Measurements from ENCODE around the gene PPP1R11. TPM values are rescaled to one million over a fixed set of nuclear protein-coding genes. Genes with fewer than 3 reads are reported as not detected.
A peak's percentile ranks its signal among the peaks of the same experiment; 100 is the strongest.
"Not testable (repeated sequence)": the region's sequence is repeated elsewhere in the genome, so short reads cannot be mapped to it uniquely, and the experiment has no call there.

The PPP1R11 gene
- total and polyA plus RNA-seq, 5 donors from 2014 or later, result 59.4 to 101 (median 92.3) TPM

- DNase-seq (no peak), ATAC-seq (ENCODE audit: low read depth in 2 of 2) (no peak)
- H3K27me3 Mint-ChIP-seq, result no peaks in the 10 kb centered on the region
- no peak overlapping the region for H3K27ac Mint-ChIP-seq
- H3K36me3 ChIP-seq (ENCODE audit: control insufficient read depth, insufficient read depth, low read length), result peaks cover 5% of the 10 kb centered on the region
- no peaks in the 10 kb centered on the region for H3K9me3 Mint-ChIP-seq
- H3K4me1 Mint-ChIP-seq, result peaks cover 0 to 10% (median 3%) of the 10 kb centered on the region in 4 donors
- H3K36me3 Mint-ChIP-seq, result peaks cover 40% of the 10 kb centered on the region
- H3K4me3 ChIP-seq (ENCODE audit: low read depth, low read length), result no peak overlapping the region
- no peaks in the 10 kb centered on the region for H3K4me1 ChIP-seq (ENCODE audit: control insufficient read depth, insufficient read depth, low read length, poor library complexity, severe bottlenecking)
- H3K27ac ChIP-seq (ENCODE audit: insufficient read depth, low read length, poor library complexity, severe bottlenecking), result no peak overlapping the region
- no peaks in the 10 kb centered on the region for H3K9me3 ChIP-seq (ENCODE audit: control insufficient read depth in 2 of 2, low read length in 2 of 2)
- no peak overlapping the region for H3K4me3 Mint-ChIP-seq
- no peaks in the 10 kb centered on the region for H3K27me3 ChIP-seq (ENCODE audit: control insufficient read depth, insufficient read depth, low read length)
These were observed 35.6 kb upstream of the PPP1R11 start for GRCh38 chr6:30031381-30031780.

- not testable (repeated sequence) for H3K4me3 Mint-ChIP-seq; H3K27me3 Mint-ChIP-seq; H3K36me3 ChIP-seq (ENCODE audit: control insufficient read depth, insufficient read depth, low read length); H3K27ac Mint-ChIP-seq; H3K27ac ChIP-seq (ENCODE audit: insufficient read depth, low read length, poor library complexity, severe bottlenecking); DNase-seq; H3K9me3 Mint-ChIP-seq; H3K9me3 ChIP-seq (ENCODE audit: control insufficient read depth in 2 of 2, low read length in 2 of 2); H3K4me1 Mint-ChIP-seq; H3K4me1 ChIP-seq (ENCODE audit: control insufficient read depth, insufficient read depth, low read length, poor library complexity, severe bottlenecking); H3K4me3 ChIP-seq (ENCODE audit: low read depth, low read length); H3K27me3 ChIP-seq (ENCODE audit: control insufficient read depth, insufficient read depth, low read length); ATAC-seq (ENCODE audit: low read depth in 2 of 2)
- H3K36me3 Mint-ChIP-seq, result peaks cover 28% of the 10 kb centered on the region
These were observed 33.6 kb upstream of the PPP1R11 start for GRCh38 chr6:30033440-30033839.

GRCh38 chr6:30035784-30036183, 31.2 kb upstream of the PPP1R11 start:
- Mint-ChIP-seq H3K36me3 (peaks cover 19% of the 10 kb centered on the region), H3K4me1 (peaks cover 0 to 5% (median 0%) of the 10 kb centered on the region in 4 donors), H3K27ac (no peak overlapping the region), H3K4me3 (no peak overlapping the region), H3K27me3 (no peaks in the 10 kb centered on the region), H3K9me3 (no peaks in the 10 kb centered on the region)
- no peaks in the 10 kb centered on the region for H3K27me3 ChIP-seq (ENCODE audit: control insufficient read depth, insufficient read depth, low read length)
- H3K27ac ChIP-seq (ENCODE audit: insufficient read depth, low read length, poor library complexity, severe bottlenecking), result no peak overlapping the region
- no peak overlapping the region for H3K4me3 ChIP-seq (ENCODE audit: low read depth, low read length)
- H3K9me3 ChIP-seq (ENCODE audit: control insufficient read depth in 2 of 2, low read length in 2 of 2), result no peaks in the 10 kb centered on the region
- no peak for DNase-seq
- H3K36me3 ChIP-seq (ENCODE audit: control insufficient read depth, insufficient read depth, low read length), result peaks cover 5% of the 10 kb centered on the region
- ATAC-seq (ENCODE audit: low read depth in 2 of 2), result no peak
- no peaks in the 10 kb centered on the region for H3K4me1 ChIP-seq (ENCODE audit: control insufficient read depth, insufficient read depth, low read length, poor library complexity, severe bottlenecking)

GRCh38 chr6:30037182-30037788, 29.7 kb upstream of the PPP1R11 start:
- Mint-ChIP-seq H3K4me3 (no peak overlapping the region), H3K36me3 (peaks cover 20% of the 10 kb centered on the region), H3K27ac (peak overlapping the region in 1 of 3 donors; percentile 9), H3K9me3 (no peaks in the 10 kb centered on the region), H3K27me3 (no peaks in the 10 kb centered on the region), H3K4me1 (peaks cover 0 to 5% (median 0%) of the 10 kb centered on the region in 4 donors)
- no peaks in the 10 kb centered on the region for H3K4me1 ChIP-seq (ENCODE audit: control insufficient read depth, insufficient read depth, low read length, poor library complexity, severe bottlenecking)
- no peak overlapping the region for H3K27ac ChIP-seq (ENCODE audit: insufficient read depth, low read length, poor library complexity, severe bottlenecking)
- H3K27me3 ChIP-seq (ENCODE audit: control insufficient read depth, insufficient read depth, low read length), result no peaks in the 10 kb centered on the region
- no peaks in the 10 kb centered on the region for H3K9me3 ChIP-seq (ENCODE audit: control insufficient read depth in 2 of 2, low read length in 2 of 2)
- DNase-seq, result peak in 1 of 3 donors; percentile 35
- peak in 1 of 2 donors; percentile 44 for ATAC-seq (ENCODE audit: low read depth in 2 of 2)
- peaks cover 5% of the 10 kb centered on the region for H3K36me3 ChIP-seq (ENCODE audit: control insufficient read depth, insufficient read depth, low read length)
- H3K4me3 ChIP-seq (ENCODE audit: low read depth, low read length), result no peak overlapping the region

GRCh38 chr6:30041221-30041620, 25.8 kb upstream of the PPP1R11 start:
- no peak overlapping the region for H3K27ac ChIP-seq (ENCODE audit: insufficient read depth, low read length, poor library complexity, severe bottlenecking)
- no peaks in the 10 kb centered on the region for H3K27me3 Mint-ChIP-seq
- H3K4me1 Mint-ChIP-seq, result peaks cover 0 to 10% (median 0%) of the 10 kb centered on the region in 4 donors
- no peaks in the 10 kb centered on the region for H3K36me3 ChIP-seq (ENCODE audit: control insufficient read depth, insufficient read depth, low read length)
- peaks cover 20% of the 10 kb centered on the region for H3K36me3 Mint-ChIP-seq
- H3K4me3 Mint-ChIP-seq, result no peak overlapping the region
- no peaks in the 10 kb centered on the region for H3K9me3 Mint-ChIP-seq
- no peak for DNase-seq
- H3K27ac Mint-ChIP-seq, result no peak overlapping the region
- no peak overlapping the region for H3K4me3 ChIP-seq (ENCODE audit: low read depth, low read length)
- H3K9me3 ChIP-seq (ENCODE audit: control insufficient read depth in 2 of 2, low read length in 2 of 2), result no peaks in the 10 kb centered on the region
- H3K4me1 ChIP-seq (ENCODE audit: control insufficient read depth, insufficient read depth, low read length, poor library complexity, severe bottlenecking), result no peaks in the 10 kb centered on the region
- H3K27me3 ChIP-seq (ENCODE audit: control insufficient read depth, insufficient read depth, low read length), result no peaks in the 10 kb centered on the region
- no peak for ATAC-seq (ENCODE audit: low read depth in 2 of 2)

GRCh38 chr6:30041821-30042220, 25.2 kb upstream of the PPP1R11 start:
- no peak for DNase-seq
- H3K27ac Mint-ChIP-seq, result no peak overlapping the region
- H3K4me1 ChIP-seq (ENCODE audit: control insufficient read depth, insufficient read depth, low read length, poor library complexity, severe bottlenecking), result no peaks in the 10 kb centered on the region
- peaks cover 20% of the 10 kb centered on the region for H3K36me3 Mint-ChIP-seq
- H3K9me3 Mint-ChIP-seq, result no peaks in the 10 kb centered on the region
- H3K4me1 Mint-ChIP-seq, result peaks cover 0 to 9% (median 0%) of the 10 kb centered on the region in 4 donors
- H3K4me3 ChIP-seq (ENCODE audit: low read depth, low read length), result no peak overlapping the region
- no peaks in the 10 kb centered on the region for H3K27me3 Mint-ChIP-seq
- no peaks in the 10 kb centered on the region for H3K9me3 ChIP-seq (ENCODE audit: control insufficient read depth in 2 of 2, low read length in 2 of 2)
- no peak overlapping the region for H3K4me3 Mint-ChIP-seq
- no peaks in the 10 kb centered on the region for H3K36me3 ChIP-seq (ENCODE audit: control insufficient read depth, insufficient read depth, low read length)
- no peak for ATAC-seq (ENCODE audit: low read depth in 2 of 2)
- no peaks in the 10 kb centered on the region for H3K27me3 ChIP-seq (ENCODE audit: control insufficient read depth, insufficient read depth, low read length)
- no peak overlapping the region for H3K27ac ChIP-seq (ENCODE audit: insufficient read depth, low read length, poor library complexity, severe bottlenecking)

GRCh38 chr6:30042476-30042875, 24.5 kb upstream of the PPP1R11 start:
- H3K4me3 ChIP-seq (ENCODE audit: low read depth, low read length), result no peak overlapping the region
- Mint-ChIP-seq H3K9me3 (no peaks in the 10 kb centered on the region), H3K27me3 (no peaks in the 10 kb centered on the region), H3K27ac (peak overlapping the region in 2 of 3 donors; percentile 27 to 53), H3K36me3 (peaks cover 20% of the 10 kb centered on the region), H3K4me3 (no peak overlapping the region), H3K4me1 (peaks cover 0 to 15% (median 3%) of the 10 kb centered on the region in 4 donors)
- H3K27me3 ChIP-seq (ENCODE audit: control insufficient read depth, insufficient read depth, low read length), result no peaks in the 10 kb centered on the region
- no peaks in the 10 kb centered on the region for H3K9me3 ChIP-seq (ENCODE audit: control insufficient read depth in 2 of 2, low read length in 2 of 2)
- DNase-seq, result no peak
- no peak for ATAC-seq (ENCODE audit: low read depth in 2 of 2)
- no peaks in the 10 kb centered on the region for H3K4me1 ChIP-seq (ENCODE audit: control insufficient read depth, insufficient read depth, low read length, poor library complexity, severe bottlenecking)
- H3K36me3 ChIP-seq (ENCODE audit: control insufficient read depth, insufficient read depth, low read length), result no peaks in the 10 kb centered on the region
- H3K27ac ChIP-seq (ENCODE audit: insufficient read depth, low read length, poor library complexity, severe bottlenecking), result no peak overlapping the region

- H3K36me3 Mint-ChIP-seq, result peaks cover 20% of the 10 kb centered on the region
- Histone ChIP-seq H3K36me3 (ENCODE audit: control insufficient read depth, insufficient read depth, low read length) (no peaks in the 10 kb centered on the region), H3K4me1 (ENCODE audit: control insufficient read depth, insufficient read depth, low read length, poor library complexity, severe bottlenecking) (no peaks in the 10 kb centered on the region), H3K27me3 (ENCODE audit: control insufficient read depth, insufficient read depth, low read length) (no peaks in the 10 kb centered on the region), H3K4me3 (ENCODE audit: low read depth, low read length) (no peak overlapping the region), H3K9me3 (ENCODE audit: control insufficient read depth in 2 of 2, low read length in 2 of 2) (no peaks in the 10 kb centered on the region), H3K27ac (ENCODE audit: insufficient read depth, low read length, poor library complexity, severe bottlenecking) (no peak overlapping the region)
- peaks cover 0 to 16% (median 3%) of the 10 kb centered on the region in 4 donors for H3K4me1 Mint-ChIP-seq
- DNase-seq (no peak), ATAC-seq (ENCODE audit: low read depth in 2 of 2) (no peak)
- no peak overlapping the region for H3K4me3 Mint-ChIP-seq
- H3K9me3 Mint-ChIP-seq, result no peaks in the 10 kb centered on the region
- no peaks in the 10 kb centered on the region for H3K27me3 Mint-ChIP-seq
- H3K27ac Mint-ChIP-seq, result peak overlapping the region; percentile 27 to 86 (median 53)
These were observed 24.1 kb upstream of the PPP1R11 start for GRCh38 chr6:30042914-30043313.

Measured in CD4-positive, CD25-positive, alpha-beta regulatory T cell (primary cell).